MM.1S (cell line): ENCODE data around the gene EDAR.

ENCODE experiments used
- DNase-seq: peaks from one replicate; pipeline ENCODE4 v3.0.0-alpha.2; 2015
- H2AFZ ChIP-seq: fragments of 300-600 bp; sonication (generic); 2 replicates; pipeline ENCODE4 v1.6.0; 2016; ENCODE audit warnings: antibody characterized with exemption, low read length
- H3F3A ChIP-seq: fragments of 300-600 bp; sonication (generic); 2 replicates; pipeline ENCODE4 v1.6.1; 2016; ENCODE audit warnings: mild to moderate bottlenecking, antibody characterized with exemption, low read length, moderate library complexity, mixed read lengths; ENCODE audit not compliant: insufficient read depth
- H3K27ac ChIP-seq: fragments of 300-600 bp; sonication (generic); 2 replicates; pipeline ENCODE4 v1.5.1; 2016; ENCODE audit warnings: mild to moderate bottlenecking, low read length
- H3K27me3 ChIP-seq: fragments of 300-600 bp; sonication (generic); replicated peaks from 2 replicates; pipeline ENCODE4 v1.6.0; 2016; ENCODE audit warnings: low read length; ENCODE audit not compliant: insufficient read depth
- H3K36me3 ChIP-seq: fragments of 300-600 bp; sonication (generic); replicated peaks from 2 replicates; pipeline ENCODE4 v1.6.1; 2016; ENCODE audit warnings: mild to moderate bottlenecking, low read length, mixed read lengths; ENCODE audit not compliant: insufficient read depth
- H3K4me1 ChIP-seq: fragments of 300-600 bp; sonication (generic); 2 replicates; pipeline ENCODE4 v1.6.1; 2016; ENCODE audit warnings: low read length, mixed read lengths
- H3K4me2 ChIP-seq: fragments of 300-600 bp; sonication (generic); 2 replicates; pipeline ENCODE4 v1.6.0; 2016; ENCODE audit warnings: low read depth, low read length
- H3K4me3 ChIP-seq: fragments of 300-600 bp; sonication (generic); 2 replicates; pipeline ENCODE4 v1.5.1; 2016; ENCODE audit warnings: low read length, mixed read lengths
- H3K79me2 ChIP-seq: fragments of 300-600 bp; sonication (generic); 2 replicates; pipeline ENCODE4 v1.6.1; 2016; ENCODE audit warnings: mixed run types, low read length, mixed read lengths
- H3K9ac ChIP-seq: fragments of 300-600 bp; sonication (generic); 2 replicates; pipeline ENCODE4 v1.6.1; 2016; ENCODE audit warnings: low read length, mixed read lengths
- H3K9me2 ChIP-seq: fragments of 300-600 bp; sonication (generic); replicated peaks from 2 replicates; pipeline ENCODE4 v1.6.1; 2016; ENCODE audit warnings: mild to moderate bottlenecking, low read length, mixed read lengths; ENCODE audit not compliant: insufficient read depth
- H3K9me3 ChIP-seq: fragments of 300-600 bp; sonication (generic); replicated peaks from 2 replicates; pipeline ENCODE4 v1.6.1; 2016; ENCODE audit warnings: mild to moderate bottlenecking, low read length, mixed read lengths; ENCODE audit not compliant: insufficient read depth
- H4K20me1 ChIP-seq: fragments of 300-600 bp; sonication (generic); 2 replicates; pipeline ENCODE4 v1.6.1; 2016; ENCODE audit warnings: mild to moderate bottlenecking, low read length, moderate library complexity, mixed read lengths; ENCODE audit not compliant: insufficient read depth
- EZH2 ChIP-seq: fragments of 300-600 bp; sonication (generic); optimal IDR thresholded peaks from 2 replicates; pipeline ENCODE3; 2017; ENCODE audit warnings: low read depth, mild to moderate bottlenecking, antibody characterized with exemption, low read length, mixed read lengths
- EZH2phosphoT487 ChIP-seq: fragments of 300-600 bp; sonication (generic); IDR thresholded peaks from 2 replicates; pipeline ENCODE4 v1.6.1; 2018; ENCODE audit warnings: antibody characterized with exemption, low read length
- TF ChIP-seq, protein P1 (sequence below): fragments of 300-600 bp; sonication (generic); IDR thresholded peaks from 2 replicates; pipeline ENCODE4 v1.5.1; 2016; ENCODE audit warnings: antibody characterized with exemption, low read length, mixed read lengths

The EDAR gene

DNA sequence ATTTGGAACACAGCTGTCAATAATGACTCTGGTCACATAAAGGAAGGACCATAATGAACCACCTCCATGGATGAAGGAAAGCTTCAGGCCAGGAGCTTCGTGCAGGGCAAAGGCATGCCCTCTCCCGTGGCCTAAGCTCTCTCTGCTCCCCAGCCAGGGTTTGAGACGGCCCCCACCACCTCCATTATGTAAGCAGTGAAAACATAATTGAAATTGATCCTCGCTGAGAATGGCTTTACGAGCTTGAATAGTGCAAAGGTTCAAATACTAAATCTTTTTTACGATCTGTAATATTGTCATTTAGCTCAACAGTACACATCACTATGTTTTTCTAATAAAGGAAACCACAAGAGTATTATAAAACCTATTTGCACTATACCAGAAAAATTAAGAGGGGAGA is 5.2 kb upstream of the EDAR start:
- no peaks in the 10 kb centered on the region for H3K9me2 ChIP-seq
- TF ChIP-seq EZH2: no peak
- TF ChIP-seq EZH2phosphoT487: no peak
- TF ChIP-seq, protein P1, sequence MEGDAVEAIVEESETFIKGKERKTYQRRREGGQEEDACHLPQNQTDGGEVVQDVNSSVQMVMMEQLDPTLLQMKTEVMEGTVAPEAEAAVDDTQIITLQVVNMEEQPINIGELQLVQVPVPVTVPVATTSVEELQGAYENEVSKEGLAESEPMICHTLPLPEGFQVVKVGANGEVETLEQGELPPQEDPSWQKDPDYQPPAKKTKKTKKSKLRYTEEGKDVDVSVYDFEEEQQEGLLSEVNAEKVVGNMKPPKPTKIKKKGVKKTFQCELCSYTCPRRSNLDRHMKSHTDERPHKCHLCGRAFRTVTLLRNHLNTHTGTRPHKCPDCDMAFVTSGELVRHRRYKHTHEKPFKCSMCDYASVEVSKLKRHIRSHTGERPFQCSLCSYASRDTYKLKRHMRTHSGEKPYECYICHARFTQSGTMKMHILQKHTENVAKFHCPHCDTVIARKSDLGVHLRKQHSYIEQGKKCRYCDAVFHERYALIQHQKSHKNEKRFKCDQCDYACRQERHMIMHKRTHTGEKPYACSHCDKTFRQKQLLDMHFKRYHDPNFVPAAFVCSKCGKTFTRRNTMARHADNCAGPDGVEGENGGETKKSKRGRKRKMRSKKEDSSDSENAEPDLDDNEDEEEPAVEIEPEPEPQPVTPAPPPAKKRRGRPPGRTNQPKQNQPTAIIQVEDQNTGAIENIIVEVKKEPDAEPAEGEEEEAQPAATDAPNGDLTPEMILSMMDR: no peak
- no peak overlapping the region for H3K27ac ChIP-seq
- no peaks in the 10 kb centered on the region for H4K20me1 ChIP-seq
- H3K4me1 ChIP-seq: no peaks in the 10 kb centered on the region
- no peak overlapping the region for H2AFZ ChIP-seq
- no peak for DNase-seq
- no peak overlapping the region for H3K4me3 ChIP-seq
- H3F3A ChIP-seq: no peaks in the 10 kb centered on the region
- H3K36me3 ChIP-seq: no peaks in the 10 kb centered on the region
- H3K79me2 ChIP-seq: no peaks in the 10 kb centered on the region
- H3K9me3 ChIP-seq: no peaks in the 10 kb centered on the region
- no peaks in the 10 kb centered on the region for H3K27me3 ChIP-seq
- H3K9ac ChIP-seq: no peak overlapping the region
- H3K4me2 ChIP-seq: no peak overlapping the region

DNA sequence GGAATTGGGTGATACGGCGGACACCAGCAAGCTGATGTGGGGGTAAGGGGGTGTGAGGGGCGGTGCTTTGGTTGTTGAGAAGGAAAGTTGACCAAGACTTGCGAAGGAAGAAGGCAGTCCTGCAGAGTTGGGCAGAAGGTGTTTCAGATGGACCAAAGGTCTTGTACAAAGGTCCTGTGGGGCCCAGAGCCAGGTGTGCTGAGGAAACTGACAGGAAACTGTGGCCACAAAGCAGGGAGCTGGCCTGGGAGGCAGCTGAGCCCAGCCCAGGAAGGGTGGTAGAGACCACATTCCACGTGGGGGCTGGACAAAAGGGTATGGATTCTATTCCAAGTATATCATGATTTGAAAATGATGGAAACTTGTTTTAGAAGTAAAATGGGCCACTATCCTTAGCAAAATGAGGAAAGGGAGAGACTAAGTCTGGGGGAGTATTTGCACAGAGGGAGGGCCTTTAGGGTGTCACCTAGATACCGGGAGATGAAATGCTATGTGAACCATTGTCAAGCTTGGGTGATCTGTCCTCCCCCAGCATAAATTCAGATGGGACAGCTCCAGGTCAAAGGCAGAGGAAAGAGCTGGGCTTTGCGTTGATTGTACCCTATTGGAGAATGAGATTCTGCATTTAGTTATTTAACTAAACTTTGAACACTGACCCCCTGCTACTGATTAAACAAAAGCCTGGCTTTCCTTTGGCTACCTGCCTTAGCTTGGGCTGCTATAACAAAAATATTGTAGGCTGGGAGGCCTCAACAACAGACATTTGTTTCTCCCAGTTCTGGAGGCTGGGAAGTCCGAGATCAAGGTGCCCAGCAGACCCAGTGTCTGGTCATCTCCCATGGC is 4.3 kb upstream of the EDAR start:
- Histone ChIP-seq H3K4me2 (no peak overlapping the region), H3K9me2 (no peaks in the 10 kb centered on the region), H3K27me3 (no peaks in the 10 kb centered on the region), H3K4me3 (no peak overlapping the region), H2AFZ (no peak overlapping the region), H3F3A (no peaks in the 10 kb centered on the region), H3K9me3 (no peaks in the 10 kb centered on the region), H3K27ac (no peak overlapping the region), H3K9ac (no peak overlapping the region), H3K36me3 (no peaks in the 10 kb centered on the region), H3K79me2 (no peaks in the 10 kb centered on the region), H3K4me1 (no peaks in the 10 kb centered on the region), H4K20me1 (no peaks in the 10 kb centered on the region)
- TF ChIP-seq, protein P1: no peak
- no peak for TF ChIP-seq EZH2phosphoT487
- TF ChIP-seq EZH2: no peak
- DNase-seq: no peak

DNA sequence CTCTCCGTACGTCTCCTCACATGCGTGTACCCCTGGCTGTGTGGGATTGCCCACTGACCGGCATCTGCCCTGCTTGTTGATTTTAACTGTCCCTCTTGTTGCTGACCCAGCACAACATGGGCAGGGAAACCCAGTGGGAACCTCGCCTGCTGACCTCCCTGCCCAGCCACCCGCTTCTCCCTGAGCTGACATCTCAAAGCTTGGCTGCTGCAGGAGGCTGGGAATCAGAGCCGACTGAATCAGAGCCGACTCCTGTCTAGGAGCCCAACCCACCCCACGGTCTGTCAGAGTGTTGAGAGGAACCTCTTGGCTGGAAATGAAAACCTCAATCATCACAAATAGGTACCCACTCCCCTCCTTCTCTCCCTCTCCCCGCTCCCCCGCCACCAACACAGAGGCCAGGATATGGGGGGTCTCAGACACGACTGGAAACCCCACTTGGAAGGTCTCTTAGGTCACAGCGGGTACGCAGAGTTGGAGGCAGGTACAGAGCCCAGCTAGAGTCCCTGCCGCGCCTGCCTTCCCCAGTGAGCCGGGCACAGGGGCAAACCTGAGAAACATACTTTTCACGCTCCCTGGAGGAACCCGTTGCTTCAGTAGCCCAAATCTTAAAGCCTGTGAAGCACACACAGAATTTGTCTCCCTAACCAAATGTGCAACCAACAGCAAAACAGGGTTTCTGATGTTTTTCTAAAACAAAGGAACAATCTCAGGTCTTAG is 784 bp downstream of the EDAR start:
- no peaks in the 10 kb centered on the region for H3K9me2 ChIP-seq
- TF ChIP-seq, protein P1: no peak
- TF ChIP-seq EZH2phosphoT487 (no peak), EZH2 (no peak)
- no peaks in the 10 kb centered on the region for H3K79me2 ChIP-seq
- H3F3A ChIP-seq: no peaks in the 10 kb centered on the region
- no peaks in the 10 kb centered on the region for H3K9me3 ChIP-seq
- no peaks in the 10 kb centered on the region for H3K36me3 ChIP-seq
- H3K4me1 ChIP-seq: no peaks in the 10 kb centered on the region
- no peaks in the 10 kb centered on the region for H3K27me3 ChIP-seq
- H3K27ac ChIP-seq: no peak overlapping the region
- DNase-seq: no peak
- H3K4me3 ChIP-seq: no peak overlapping the region
- H3K4me2 ChIP-seq: no peak overlapping the region
- no peaks in the 10 kb centered on the region for H4K20me1 ChIP-seq
- no peak overlapping the region for H2AFZ ChIP-seq
- no peak overlapping the region for H3K9ac ChIP-seq
